Chondrocyte (in vitro differentiated cells): ENCODE results near the gene FAN1. TPM values are rescaled to one million over a fixed set of nuclear protein-coding genes. Genes with fewer than 3 reads are reported as not detected.
"Not testable (repeated sequence)": the region's sequence is repeated elsewhere in the genome, so short reads cannot be mapped to it uniquely, and the experiment has no call there.

ENCODE experiments used
- DNase-seq: peaks from one replicate; pipeline ENCODE4 v3.0.0; 2021; ENCODE audit warnings: mixed read lengths, low spot score
- H3K27ac Mint-ChIP-seq: one replicate; pipeline ENCODE4 v1.8.0; 2021; ENCODE audit warnings: mild to moderate bottlenecking, moderate library complexity, mixed read lengths; ENCODE audit not compliant: unreplicated experiment
- H3K27me3 Mint-ChIP-seq: 2 replicates; pipeline ENCODE4 v1.8.0; 2021; ENCODE audit warnings: low read depth, mixed read lengths
- H3K36me3 Mint-ChIP-seq: 2 replicates; pipeline ENCODE4 v1.8.0; 2021; ENCODE audit warnings: low read depth, mixed read lengths
- H3K4me1 Mint-ChIP-seq: 2 replicates; pipeline ENCODE4 v1.8.0; 2021; ENCODE audit warnings: low read depth, mild to moderate bottlenecking, mixed read lengths
- H3K4me3 Mint-ChIP-seq: one replicate; pipeline ENCODE4 v1.8.0; 2021; ENCODE audit warnings: mild to moderate bottlenecking, moderate library complexity, mixed read lengths; ENCODE audit not compliant: unreplicated experiment
- H3K9me3 Mint-ChIP-seq: 2 replicates; pipeline ENCODE4 v1.8.0; 2021; ENCODE audit warnings: low read depth, mixed read lengths
- CTCF ChIP-seq: fragments of 200-600 bp; sonication (generic); IDR thresholded peaks from 2 replicates; pipeline ENCODE4 v1.5.0; 2021; ENCODE audit warnings: antibody characterized with exemption, mild to moderate bottlenecking, moderate library complexity
- total RNA-seq: library from RNA; stranded (reverse); gene quantifications from 3 replicates; pipeline ENCODE4 v1.2.1, GENCODE V29; 2021

The FAN1 gene
- total RNA-seq, 1 donor from 2014 or later, result 16.3 TPM

DNA sequence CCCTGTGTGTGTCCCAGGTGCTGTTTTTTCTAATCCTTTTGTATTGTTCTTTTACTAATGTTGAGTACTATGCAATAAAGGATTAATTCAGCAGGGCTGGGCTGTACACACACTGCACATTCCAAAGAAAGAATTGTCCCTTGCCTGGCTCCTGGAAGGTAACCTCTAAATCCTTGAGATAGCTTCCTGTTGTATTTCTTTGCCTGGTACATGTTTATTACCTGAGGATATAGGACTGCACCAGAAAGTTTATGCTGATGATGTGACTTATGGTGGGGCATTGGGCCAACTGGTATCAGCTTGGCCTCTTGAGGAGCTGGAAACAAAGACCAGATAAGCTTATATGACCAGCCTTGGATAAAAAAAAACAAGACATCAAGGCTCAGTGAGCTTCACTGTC is 26.6 kb upstream of the FAN1 start:
- DNase-seq, result no peak
- no peak for TF ChIP-seq CTCF
- no peaks in the 10 kb centered on the region for H3K9me3 Mint-ChIP-seq
- H3K4me1 Mint-ChIP-seq, result no peaks in the 10 kb centered on the region
- H3K4me3 Mint-ChIP-seq, result no peak overlapping the region
- no peaks in the 10 kb centered on the region for H3K36me3 Mint-ChIP-seq
- no peak overlapping the region for H3K27ac Mint-ChIP-seq
- H3K27me3 Mint-ChIP-seq, result peaks cover 6% of the 10 kb centered on the region

- no peaks in the 10 kb centered on the region for H3K36me3 Mint-ChIP-seq
- no peak for DNase-seq
Observed at GRCh38 chr15:30878515-30878914, 25.2 kb upstream of the FAN1 start.

GRCh38 chr15:30882849-30883433 is 20.8 kb upstream of the FAN1 start:
- no peak for TF ChIP-seq CTCF
- no peak for DNase-seq
- H3K4me3 Mint-ChIP-seq, result no peak overlapping the region
- H3K9me3 Mint-ChIP-seq, result no peaks in the 10 kb centered on the region
- no peaks in the 10 kb centered on the region for H3K36me3 Mint-ChIP-seq
- no peak overlapping the region for H3K27ac Mint-ChIP-seq
- no peaks in the 10 kb centered on the region for H3K4me1 Mint-ChIP-seq
- H3K27me3 Mint-ChIP-seq, result peaks cover 6% of the 10 kb centered on the region

More at GRCh38 chr15:30878515-30878914, 25.2 kb upstream of the FAN1 start:
- Mint-ChIP-seq H3K4me3 (no peak overlapping the region), H3K4me1 (no peaks in the 10 kb centered on the region), H3K9me3 (no peaks in the 10 kb centered on the region), H3K27me3 (peaks cover 6% of the 10 kb centered on the region), H3K27ac (no peak overlapping the region)
- peak; percentile 14 for TF ChIP-seq CTCF

- not testable (repeated sequence) for H3K36me3 Mint-ChIP-seq, H3K9me3 Mint-ChIP-seq, H3K27me3 Mint-ChIP-seq, H3K4me3 Mint-ChIP-seq, DNase-seq, H3K4me1 Mint-ChIP-seq, H3K27ac Mint-ChIP-seq
Observed at GRCh38 chr15:30883666-30884065, 20.0 kb upstream of the FAN1 start.

DNA sequence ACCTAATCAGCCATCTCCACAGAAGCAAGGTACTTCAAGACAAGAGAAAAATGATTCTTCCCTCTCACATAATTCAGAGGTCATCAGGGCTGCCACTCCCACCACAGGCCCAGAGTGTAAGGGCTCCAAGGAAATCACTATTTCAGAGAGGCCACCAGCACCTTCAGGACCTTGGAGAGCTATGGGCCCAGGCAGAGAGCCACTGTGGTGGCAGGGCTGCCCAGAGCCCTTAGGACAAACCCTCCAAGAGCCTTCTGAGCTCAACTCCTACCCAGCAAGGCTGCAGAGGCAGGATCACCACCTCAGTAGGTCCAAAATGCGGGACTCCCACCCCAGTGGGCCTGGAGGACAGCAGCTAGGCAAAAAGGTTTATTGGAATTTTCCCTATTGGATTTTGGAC is 17.9 kb upstream of the FAN1 start:
- no peaks in the 10 kb centered on the region for H3K36me3 Mint-ChIP-seq
- no peaks in the 10 kb centered on the region for H3K4me1 Mint-ChIP-seq
- TF ChIP-seq CTCF, result no peak
- H3K9me3 Mint-ChIP-seq, result no peaks in the 10 kb centered on the region
- no peak overlapping the region for H3K4me3 Mint-ChIP-seq
- H3K27ac Mint-ChIP-seq, result no peak overlapping the region
- no peak for DNase-seq
- H3K27me3 Mint-ChIP-seq, result no peaks in the 10 kb centered on the region

DNA sequence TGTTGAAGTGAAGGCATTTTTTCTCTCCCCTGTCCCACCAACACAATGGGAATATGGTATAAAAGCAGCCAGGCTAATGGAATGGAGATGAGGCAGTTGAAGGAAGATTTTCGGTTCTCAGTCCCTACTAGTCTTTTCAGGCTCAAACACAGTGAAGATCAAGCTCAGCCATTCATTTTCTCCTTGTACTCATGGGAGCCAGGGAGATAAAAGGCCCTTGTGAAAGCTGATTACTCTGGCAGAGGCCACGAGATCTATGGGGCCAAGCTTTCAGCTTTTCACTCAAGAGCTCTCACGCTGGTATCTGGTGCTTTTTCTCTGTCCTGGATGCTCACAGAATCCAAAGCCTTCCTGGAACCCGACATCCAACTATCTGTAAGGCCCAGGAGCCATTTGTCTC is 14.5 kb upstream of the FAN1 start:
- no peaks in the 10 kb centered on the region for H3K9me3 Mint-ChIP-seq
- TF ChIP-seq CTCF, result no peak
- no peak for DNase-seq
- H3K27ac Mint-ChIP-seq, result no peak overlapping the region
- H3K36me3 Mint-ChIP-seq, result no peaks in the 10 kb centered on the region
- peaks cover under 1% of the 10 kb centered on the region for H3K4me1 Mint-ChIP-seq
- no peaks in the 10 kb centered on the region for H3K27me3 Mint-ChIP-seq
- H3K4me3 Mint-ChIP-seq, result no peak overlapping the region
